ENCODE measurements around the gene GAK.

The GAK gene

GRCh38 chr4:872241-872981 lies 59.7 kb downstream of the GAK start:
- no peak for DNase-seq (ENCODE audit: low spot score)

GRCh38 chr4:871484-871883 lies 60.6 kb downstream of the GAK start:
- DNase-seq (ENCODE audit: low spot score) = no peak

GRCh38 chr4:870951-871350 lies 61.2 kb downstream of the GAK start:
- no peak for DNase-seq (ENCODE audit: low spot score)

DNA sequence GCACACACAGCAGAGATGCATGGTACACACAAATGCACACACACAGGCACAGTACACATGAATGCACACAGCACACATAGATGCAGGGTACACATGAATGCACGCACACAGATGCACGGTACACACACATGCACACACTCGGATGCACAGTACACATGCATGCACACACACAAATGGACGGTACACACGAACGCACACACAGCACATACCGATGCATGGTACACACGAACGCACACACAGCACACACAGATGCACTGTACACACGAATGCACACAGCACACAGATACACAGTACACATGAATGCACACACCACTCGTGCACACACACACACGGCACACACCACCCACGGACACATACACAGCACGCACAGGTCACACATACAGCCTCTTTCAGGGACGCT lies 62.3 kb downstream of the GAK start:
- no peak for DNase-seq (ENCODE audit: low spot score)

GRCh38 chr4:868421-868820 lies 63.7 kb downstream of the GAK start:
- DNase-seq (ENCODE audit: low spot score) = no peak

GRCh38 chr4:867526-868250 lies 64.4 kb downstream of the GAK start:
- no peak for DNase-seq (ENCODE audit: low spot score)

DNA sequence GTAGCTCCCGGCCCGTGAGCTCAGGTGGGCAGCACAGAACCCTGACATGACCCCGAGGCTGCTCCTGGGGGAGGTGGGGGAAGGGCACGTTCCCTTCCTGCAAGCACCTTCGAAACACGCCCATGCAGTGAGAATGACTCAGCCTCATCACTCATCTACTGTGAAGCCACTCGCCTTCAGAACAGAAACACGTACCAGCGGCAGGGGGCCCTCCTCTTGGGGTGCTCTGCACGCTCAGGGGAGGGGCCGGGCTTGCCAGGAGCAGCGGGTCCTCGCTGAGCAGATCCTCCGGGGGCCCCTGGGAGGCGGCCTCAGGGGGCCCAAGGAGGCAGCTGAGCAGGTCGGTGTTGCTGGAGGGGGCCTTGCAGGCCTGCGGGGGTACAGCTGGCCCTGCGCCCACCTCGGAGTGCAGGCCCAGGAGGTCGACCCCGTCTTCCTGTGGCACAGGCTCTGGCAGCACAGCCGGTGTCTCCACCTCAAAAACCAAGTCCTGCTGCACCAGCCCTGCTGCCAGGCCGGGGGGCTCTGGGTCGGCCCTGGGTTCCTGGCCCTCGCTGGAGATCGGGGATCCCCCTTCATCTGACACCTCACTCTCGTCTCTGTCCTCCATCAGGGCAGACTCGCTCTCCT lies 65.2 kb downstream of the GAK start:
- no peak for DNase-seq (ENCODE audit: low spot score)

DNA sequence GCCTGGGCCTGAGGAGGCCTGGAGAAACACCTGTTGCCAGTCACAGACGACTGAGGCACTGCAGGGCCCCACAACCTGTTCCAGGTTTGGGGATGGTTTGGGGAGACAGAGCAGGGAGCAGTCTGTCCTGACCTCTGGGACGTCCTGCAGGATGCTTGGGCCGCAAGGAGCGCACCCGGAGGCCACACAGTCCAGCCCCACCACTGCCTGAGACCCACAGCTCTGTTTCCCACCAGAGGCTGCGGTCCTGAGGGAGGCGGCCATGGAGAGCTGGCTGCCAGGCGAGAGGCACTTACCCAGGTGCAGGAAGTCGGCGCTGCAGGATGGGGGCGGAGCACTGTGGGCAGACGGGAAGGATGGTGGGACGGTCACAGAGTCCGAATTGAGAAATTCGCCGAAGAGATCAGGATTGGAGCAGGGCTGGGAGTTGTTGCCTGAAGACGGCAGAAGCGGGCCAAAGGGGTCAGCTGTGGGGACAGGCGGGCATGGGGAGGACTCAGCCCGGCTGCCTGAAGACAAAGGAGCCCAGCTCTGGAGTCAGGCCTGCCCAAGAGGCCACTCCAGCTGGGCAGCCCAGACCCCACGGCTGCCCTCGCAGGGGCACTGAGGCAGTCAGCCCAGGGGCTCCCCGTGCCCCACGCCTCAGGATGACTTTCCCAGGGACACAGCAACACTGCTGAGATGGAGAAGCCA lies 65.9 kb downstream of the GAK start:
- no peak for DNase-seq (ENCODE audit: low spot score)

- DNase-seq (ENCODE audit: low spot score) = no peak
These were observed 66.5 kb downstream of the GAK start for GRCh38 chr4:865572-865971.

- DNase-seq (ENCODE audit: low spot score) = no peak
These were observed 67.0 kb downstream of the GAK start for GRCh38 chr4:865121-865465.

DNA sequence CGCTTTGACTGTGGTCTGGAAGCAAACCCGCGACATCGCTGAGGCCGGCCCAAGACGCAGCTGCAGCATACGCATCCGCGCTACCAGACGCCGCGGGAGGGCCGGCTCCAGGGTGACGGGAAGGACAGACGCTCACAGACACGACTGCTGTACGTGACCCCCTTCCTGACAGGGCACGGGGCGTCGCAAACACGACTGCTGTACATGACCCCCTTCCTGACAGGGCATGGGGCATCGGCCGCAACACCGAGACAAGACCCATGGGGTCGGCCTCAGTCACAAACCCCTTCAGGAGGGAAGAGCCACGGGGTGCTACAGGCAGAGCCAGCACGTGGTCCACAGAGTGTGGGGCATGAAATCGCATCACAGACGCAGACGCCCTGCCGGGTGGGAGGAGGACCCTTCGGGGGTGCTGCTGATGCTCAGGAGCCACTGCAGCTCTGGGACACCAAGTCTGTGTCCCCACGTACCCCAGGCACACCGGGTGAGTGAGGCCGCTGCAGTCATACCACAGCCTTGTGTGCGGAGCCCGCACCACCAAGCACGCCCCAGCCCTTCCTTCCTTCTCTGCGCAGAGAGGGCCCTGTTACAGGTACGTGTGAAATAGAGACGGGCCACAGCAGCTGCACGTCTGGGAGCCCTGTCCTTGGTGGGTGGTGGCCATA lies 67.5 kb downstream of the GAK start:
- no peak for DNase-seq (ENCODE audit: low spot score)

DNA sequence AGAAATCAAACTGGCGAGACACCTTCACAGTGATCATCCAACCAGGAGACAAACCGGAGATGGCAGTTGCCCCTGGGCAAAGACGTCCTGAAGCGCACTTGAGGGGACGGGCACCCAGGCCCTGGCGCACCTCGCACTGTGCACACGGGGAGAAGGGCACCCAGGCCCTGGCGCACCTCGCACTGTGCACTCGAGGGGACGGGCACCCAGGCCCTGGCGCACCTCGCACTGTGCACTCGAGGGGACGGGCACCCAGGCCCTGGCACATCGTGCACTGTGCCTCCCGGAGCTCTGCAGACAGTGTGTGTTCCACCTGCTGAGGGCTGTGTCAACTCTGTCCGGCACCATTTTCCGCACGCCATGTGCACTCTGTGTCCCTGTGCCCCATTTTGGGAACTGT lies 71.6 kb downstream of the GAK start:
- no peak for DNase-seq (ENCODE audit: low spot score)

GRCh38 chr4:859496-859895 lies 72.6 kb downstream of the GAK start:
- no peak for DNase-seq (ENCODE audit: low spot score)

GRCh38 chr4:858831-859451 lies 73.2 kb downstream of the GAK start:
- no peak for DNase-seq (ENCODE audit: low spot score)

GRCh38 chr4:858041-858481 lies 74.1 kb downstream of the GAK start:
- no peak for DNase-seq (ENCODE audit: low spot score)

DNA sequence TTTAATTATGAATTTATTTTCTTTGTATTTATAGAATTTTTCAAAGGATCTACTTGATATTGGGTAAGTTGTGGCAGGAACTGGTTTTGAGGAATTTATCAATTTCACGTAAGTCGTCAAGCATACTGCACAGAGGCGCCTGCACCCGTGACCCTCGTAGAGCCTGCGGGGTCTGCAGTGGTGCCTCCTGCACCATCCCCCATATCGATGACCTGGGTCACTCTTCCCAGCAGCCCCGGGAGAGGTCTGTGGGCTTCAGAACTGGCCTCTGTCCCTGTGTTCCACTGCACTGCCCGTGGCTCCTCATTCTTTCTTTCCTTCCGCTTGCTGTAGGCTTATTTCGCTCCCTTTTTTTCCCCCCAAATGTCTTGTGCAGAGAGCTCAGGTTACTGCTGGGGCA lies 74.7 kb downstream of the GAK start:
- DNase-seq (ENCODE audit: low spot score) = no peak

GRCh38 chr4:856225-856901 lies 75.8 kb downstream of the GAK start:
- no peak for DNase-seq (ENCODE audit: low spot score)

DNA sequence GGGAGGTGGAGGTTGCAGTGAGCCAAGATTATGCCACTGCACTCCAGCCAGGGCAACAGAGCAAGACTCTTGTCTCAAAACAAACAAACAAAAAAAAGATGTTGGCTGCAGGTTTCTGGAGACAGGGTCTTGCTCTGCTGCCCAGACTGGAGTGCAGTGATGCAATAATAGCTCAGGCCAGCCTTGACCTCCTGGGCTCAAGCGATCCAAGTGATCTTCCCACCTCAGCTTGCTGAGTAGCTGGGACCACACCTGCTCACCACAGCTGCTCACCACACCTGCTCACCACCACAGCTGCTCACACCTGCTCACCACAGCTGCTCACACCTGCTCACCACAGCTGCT lies 76.3 kb downstream of the GAK start:
- DNase-seq (ENCODE audit: low spot score) = no peak

DNA sequence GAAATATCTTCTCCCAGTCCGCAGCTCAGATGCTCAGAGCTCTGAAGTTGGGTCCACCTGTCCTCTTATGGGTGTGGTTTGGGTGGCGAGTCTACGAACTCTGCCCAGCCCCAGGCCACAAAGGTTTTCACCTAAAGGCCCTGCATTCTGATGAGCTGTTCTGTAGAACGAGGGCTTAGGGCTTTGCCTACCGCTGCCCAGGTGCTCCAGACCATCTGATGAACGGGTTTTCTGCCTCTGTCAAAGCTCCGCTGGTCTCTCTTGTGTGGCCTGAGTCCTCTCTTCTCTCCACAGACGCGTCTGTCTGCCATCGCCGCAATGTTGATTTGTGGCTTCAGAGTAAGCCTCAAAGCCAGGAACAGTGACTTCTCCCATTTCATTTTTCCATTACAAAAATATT lies 77.8 kb downstream of the GAK start:
- DNase-seq (ENCODE audit: low spot score) = no peak

DNA sequence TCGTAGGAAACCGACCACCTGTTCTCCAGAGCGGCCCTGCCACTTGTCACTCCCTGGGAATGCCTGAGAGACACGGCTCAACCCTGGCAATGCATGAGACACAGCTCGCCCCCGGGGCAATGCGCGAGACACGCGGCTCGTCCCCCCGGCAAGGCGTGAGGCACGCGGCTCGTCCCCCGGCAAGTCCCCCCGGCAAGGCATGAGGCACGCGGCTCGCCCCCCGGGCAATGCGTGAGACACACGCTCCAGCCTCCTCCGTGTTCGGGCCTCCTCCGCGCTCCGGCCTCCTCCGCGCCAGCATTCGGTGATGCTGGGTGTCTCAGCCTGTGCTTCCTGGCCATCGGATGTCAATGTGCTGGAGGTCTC lies 78.7 kb downstream of the GAK start:
- no peak for DNase-seq (ENCODE audit: low spot score)
